ENCODE measurements around the gene TNFRSF4.

Gene TNFRSF4

DNA sequence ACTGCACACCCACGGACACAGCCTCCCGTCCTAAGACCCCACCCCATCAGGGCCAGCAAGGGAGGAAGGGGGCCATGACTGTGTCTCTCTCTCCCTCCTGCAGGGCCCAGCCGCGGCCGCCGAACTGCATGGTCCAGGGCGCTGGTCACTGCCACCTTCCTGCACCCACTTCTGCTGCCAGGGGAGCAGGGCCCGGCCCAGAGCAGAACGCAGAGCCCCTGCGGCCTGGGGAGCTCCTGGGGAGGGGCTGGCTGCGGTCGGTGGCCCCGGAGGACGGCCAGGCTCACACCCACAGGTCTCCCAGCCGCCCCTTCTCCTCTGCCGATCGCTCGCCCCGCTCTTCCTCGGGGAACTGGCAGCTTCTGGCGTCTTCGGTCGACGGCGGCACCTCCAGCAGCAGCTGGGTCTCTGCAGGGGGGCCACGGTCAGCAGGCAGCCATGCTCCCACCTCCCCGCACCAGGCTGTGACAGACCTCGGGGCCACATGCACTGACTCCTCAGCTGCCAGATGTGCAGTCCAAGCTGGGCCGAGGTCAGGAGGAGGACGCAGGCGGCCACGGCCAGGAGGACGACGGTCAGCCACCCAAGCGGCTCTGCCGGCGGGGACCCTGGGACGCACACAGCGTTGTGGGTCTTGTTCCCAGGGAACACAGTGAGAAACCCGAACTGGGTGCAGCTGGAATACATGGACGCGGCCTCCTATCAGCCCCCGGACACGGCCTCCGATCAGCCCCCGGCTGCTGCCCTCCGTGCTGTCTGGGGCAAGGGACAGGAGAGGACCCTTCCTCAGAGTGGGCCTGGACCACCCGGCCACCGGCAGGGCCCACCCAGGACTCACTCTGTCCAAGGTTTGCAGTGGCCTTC lies 10.2 kb downstream of the TNFRSF4 start:
- H3K4me2 ChIP-seq (ENCODE audit: low read depth, low read length, poor library complexity, severe bottlenecking): no peak overlapping the region
- H3K36me3 ChIP-seq (ENCODE audit: insufficient read depth, low read length): no peaks in the 10 kb centered on the region
- no peak overlapping the region for H3K4me3 ChIP-seq (ENCODE audit: low read length, poor library complexity, severe bottlenecking)
- H3K79me2 ChIP-seq (ENCODE audit: insufficient read depth, low read length): no peaks in the 10 kb centered on the region
- no peaks in the 10 kb centered on the region for H3K9me3 ChIP-seq (ENCODE audit: insufficient read depth, low read depth, low read length)
- H3K9ac ChIP-seq (ENCODE audit: low read depth, low read length, poor library complexity, severe bottlenecking): no peak overlapping the region
- peaks cover 31% of the 10 kb centered on the region for H3K4me1 ChIP-seq (ENCODE audit: insufficient read depth, low read length, poor library complexity, severe bottlenecking)
- TF ChIP-seq, protein P1, sequence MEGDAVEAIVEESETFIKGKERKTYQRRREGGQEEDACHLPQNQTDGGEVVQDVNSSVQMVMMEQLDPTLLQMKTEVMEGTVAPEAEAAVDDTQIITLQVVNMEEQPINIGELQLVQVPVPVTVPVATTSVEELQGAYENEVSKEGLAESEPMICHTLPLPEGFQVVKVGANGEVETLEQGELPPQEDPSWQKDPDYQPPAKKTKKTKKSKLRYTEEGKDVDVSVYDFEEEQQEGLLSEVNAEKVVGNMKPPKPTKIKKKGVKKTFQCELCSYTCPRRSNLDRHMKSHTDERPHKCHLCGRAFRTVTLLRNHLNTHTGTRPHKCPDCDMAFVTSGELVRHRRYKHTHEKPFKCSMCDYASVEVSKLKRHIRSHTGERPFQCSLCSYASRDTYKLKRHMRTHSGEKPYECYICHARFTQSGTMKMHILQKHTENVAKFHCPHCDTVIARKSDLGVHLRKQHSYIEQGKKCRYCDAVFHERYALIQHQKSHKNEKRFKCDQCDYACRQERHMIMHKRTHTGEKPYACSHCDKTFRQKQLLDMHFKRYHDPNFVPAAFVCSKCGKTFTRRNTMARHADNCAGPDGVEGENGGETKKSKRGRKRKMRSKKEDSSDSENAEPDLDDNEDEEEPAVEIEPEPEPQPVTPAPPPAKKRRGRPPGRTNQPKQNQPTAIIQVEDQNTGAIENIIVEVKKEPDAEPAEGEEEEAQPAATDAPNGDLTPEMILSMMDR (conservative IDR thresholded peaks at IDR 0.05; ENCODE audit: low read length): no peak
- TF ChIP-seq EZH2phosphoT487 (IDR thresholded peaks at IDR 0.05; ENCODE audit: borderline replicate concordance): no peak
- H3K9me2 ChIP-seq (replicated peaks; ENCODE audit: low read depth, low read length): no peaks in the 10 kb centered on the region
- no peaks in the 10 kb centered on the region for H4K20me1 ChIP-seq (ENCODE audit: insufficient read depth, low read length, poor library complexity, severe bottlenecking)
- H3F3A ChIP-seq (ENCODE audit: low read depth): no peaks in the 10 kb centered on the region
- no peaks in the 10 kb centered on the region for H3K27me3 ChIP-seq (ENCODE audit: insufficient read depth, low read length, poor library complexity, severe bottlenecking)
- no peak overlapping the region for H2AFZ ChIP-seq (ENCODE audit: low read length)

DNA sequence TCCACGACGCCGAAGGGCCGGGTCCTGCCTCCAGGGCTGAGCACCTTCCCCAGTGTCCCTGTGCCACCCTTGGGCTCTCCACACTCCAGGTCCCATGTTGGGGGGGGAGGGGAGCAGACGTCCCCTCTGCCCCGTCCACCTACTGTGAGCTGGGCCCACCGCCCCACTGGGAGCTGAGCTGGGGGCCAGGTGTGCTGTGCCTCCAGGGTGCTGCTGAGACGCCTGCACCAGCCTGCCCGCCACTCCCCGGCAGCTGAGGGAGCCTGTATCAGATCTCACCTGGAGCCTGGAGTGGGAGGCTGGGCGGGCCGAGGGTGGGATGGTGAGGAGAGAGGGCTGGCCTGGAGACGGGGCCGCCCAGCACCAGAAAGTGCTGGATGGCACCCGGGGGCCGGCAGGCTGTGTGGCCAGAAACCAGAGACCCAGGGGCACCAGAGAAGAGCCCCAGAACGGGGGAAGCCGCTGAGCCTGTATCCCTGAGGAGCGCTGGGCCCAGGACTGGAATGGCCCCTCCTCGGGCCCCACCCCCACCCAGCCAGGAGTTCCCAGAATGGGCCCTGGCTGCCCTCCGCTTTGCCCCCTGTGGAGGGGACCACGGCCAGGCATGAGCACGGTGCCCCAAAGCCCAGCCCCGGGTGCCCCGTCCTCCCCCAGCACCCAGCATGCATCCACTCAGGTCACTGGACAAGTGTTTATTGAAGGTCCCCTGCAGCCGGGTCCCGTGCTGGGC lies 11.0 kb downstream of the TNFRSF4 start:
- no peaks in the 10 kb centered on the region for H3K9me3 ChIP-seq (ENCODE audit: insufficient read depth, low read depth, low read length)
- no peak overlapping the region for H3K4me2 ChIP-seq (ENCODE audit: low read depth, low read length, poor library complexity, severe bottlenecking)
- no peaks in the 10 kb centered on the region for H3K36me3 ChIP-seq (ENCODE audit: insufficient read depth, low read length)
- no peaks in the 10 kb centered on the region for H3K9me2 ChIP-seq (replicated peaks; ENCODE audit: low read depth, low read length)
- H3K9ac ChIP-seq (ENCODE audit: low read depth, low read length, poor library complexity, severe bottlenecking): no peak overlapping the region
- H3K4me3 ChIP-seq (ENCODE audit: low read length, poor library complexity, severe bottlenecking): no peak overlapping the region
- no peak overlapping the region for H2AFZ ChIP-seq (ENCODE audit: low read length)
- no peaks in the 10 kb centered on the region for H4K20me1 ChIP-seq (ENCODE audit: insufficient read depth, low read length, poor library complexity, severe bottlenecking)
- H3K79me2 ChIP-seq (ENCODE audit: insufficient read depth, low read length): no peaks in the 10 kb centered on the region
- peaks cover 26% of the 10 kb centered on the region for H3K4me1 ChIP-seq (ENCODE audit: insufficient read depth, low read length, poor library complexity, severe bottlenecking)
- H3F3A ChIP-seq (ENCODE audit: low read depth): no peaks in the 10 kb centered on the region
- H3K27me3 ChIP-seq (ENCODE audit: insufficient read depth, low read length, poor library complexity, severe bottlenecking): no peaks in the 10 kb centered on the region
- TF ChIP-seq, protein P1 (conservative IDR thresholded peaks at IDR 0.05; ENCODE audit: low read length): no peak
- no peak for TF ChIP-seq EZH2phosphoT487 (IDR thresholded peaks at IDR 0.05; ENCODE audit: borderline replicate concordance)

DNA sequence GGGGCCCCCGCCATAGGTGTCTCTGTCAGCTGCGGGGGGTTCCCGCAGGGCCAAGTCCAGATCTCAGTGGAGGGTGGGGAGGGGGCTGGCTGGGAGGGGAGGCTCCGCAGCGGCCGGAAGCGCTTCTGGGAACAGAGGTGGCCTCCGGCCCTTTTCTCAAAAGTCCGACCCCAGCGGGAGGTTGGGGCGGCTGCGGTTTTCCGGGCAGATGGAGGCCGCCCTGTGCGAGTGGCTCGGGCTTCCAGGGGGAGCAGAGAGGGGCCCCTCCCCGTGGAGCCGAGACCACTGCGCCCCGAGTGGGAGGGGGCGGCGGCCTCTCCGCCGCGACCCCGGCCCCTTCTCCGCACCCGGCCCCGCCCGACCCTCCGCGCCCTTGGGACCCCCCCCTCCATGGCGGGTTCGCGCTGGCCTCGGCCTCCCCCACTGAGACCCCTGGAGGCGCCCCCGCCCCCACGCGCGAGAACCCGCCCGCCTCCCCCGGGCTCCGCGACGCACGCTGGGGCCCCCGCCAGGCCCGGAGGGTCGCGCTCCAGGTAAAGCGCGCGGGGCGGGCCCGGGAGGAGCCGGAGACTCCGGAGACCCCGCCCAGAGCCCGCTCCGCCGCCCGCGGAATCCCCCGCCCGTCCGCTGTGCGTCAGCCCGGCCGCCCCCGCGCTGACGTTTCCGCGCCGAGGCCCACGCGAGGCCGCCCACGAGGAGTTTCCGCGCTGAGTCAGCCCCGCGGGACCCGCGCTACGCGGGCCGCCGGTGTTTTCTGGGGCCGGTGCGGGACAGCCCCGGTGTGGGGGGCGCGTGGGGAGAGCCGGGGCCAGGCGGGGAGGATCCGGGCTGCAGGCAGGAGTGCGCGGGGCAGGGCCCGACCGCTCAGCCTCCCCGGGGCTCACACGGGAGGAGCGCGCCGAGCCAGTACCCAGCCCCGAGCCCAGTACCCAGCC lies 12.8 kb downstream of the TNFRSF4 start:
- Histone ChIP-seq H4K20me1 (ENCODE audit: insufficient read depth, low read length, poor library complexity, severe bottlenecking) (no peaks in the 10 kb centered on the region), H2AFZ (ENCODE audit: low read length) (no peak overlapping the region), H3F3A (ENCODE audit: low read depth) (no peaks in the 10 kb centered on the region), H3K27me3 (ENCODE audit: insufficient read depth, low read length, poor library complexity, severe bottlenecking) (no peaks in the 10 kb centered on the region), H3K4me3 (ENCODE audit: low read length, poor library complexity, severe bottlenecking) (no peak overlapping the region), H3K9me3 (ENCODE audit: insufficient read depth, low read depth, low read length) (no peaks in the 10 kb centered on the region), H3K9me2 (replicated peaks; ENCODE audit: low read depth, low read length) (no peaks in the 10 kb centered on the region), H3K79me2 (ENCODE audit: insufficient read depth, low read length) (no peaks in the 10 kb centered on the region), H3K9ac (ENCODE audit: low read depth, low read length, poor library complexity, severe bottlenecking) (no peak overlapping the region), H3K4me1 (ENCODE audit: insufficient read depth, low read length, poor library complexity, severe bottlenecking) (peaks cover 9% of the 10 kb centered on the region), H3K36me3 (ENCODE audit: insufficient read depth, low read length) (no peaks in the 10 kb centered on the region), H3K4me2 (ENCODE audit: low read depth, low read length, poor library complexity, severe bottlenecking) (no peak overlapping the region)
- no peak for TF ChIP-seq EZH2phosphoT487 (IDR thresholded peaks at IDR 0.05; ENCODE audit: borderline replicate concordance)
- TF ChIP-seq, protein P1 (conservative IDR thresholded peaks at IDR 0.05; ENCODE audit: low read length): no peak

All from Loucy (cell line).